HG03045 (cell line): Measurements from ENCODE around the gene POU6F2.
"Not testable (repeated sequence)": the region's sequence is repeated elsewhere in the genome, so short reads cannot be mapped to it uniquely, and the experiment has no call there.

Source experiments
- ATAC-seq: cut with Tn5 transposase; IDR thresholded peaks from one replicate; pipeline ENCODE4 v1.9.1; 2021; ENCODE audit warnings: mild to moderate bottlenecking, moderate library complexity; ENCODE audit not compliant: unreplicated experiment

Gene POU6F2

GRCh38 chr7:38992203-38992602 lies 14.5 kb downstream of the POU6F2 start:
- no peak for ATAC-seq

- no peak for ATAC-seq
Measured at GRCh38 chr7:39001595-39001994, 23.9 kb downstream of the POU6F2 start.

- no peak for ATAC-seq
Measured at GRCh38 chr7:39002755-39003154, 25.0 kb downstream of the POU6F2 start.

- ATAC-seq = no peak
Measured at GRCh38 chr7:39005036-39005435, 27.3 kb downstream of the POU6F2 start.

GRCh38 chr7:39005461-39005860 lies 27.8 kb downstream of the POU6F2 start:
- no peak for ATAC-seq

GRCh38 chr7:39013049-39013939 lies 35.6 kb downstream of the POU6F2 start:
- ATAC-seq = not testable (repeated sequence)

- no peak for ATAC-seq
Measured at GRCh38 chr7:39016609-39017008, 38.9 kb downstream of the POU6F2 start.

- ATAC-seq = no peak
Measured at GRCh38 chr7:39017369-39017915, 39.7 kb downstream of the POU6F2 start.

- no peak for ATAC-seq
Measured at GRCh38 chr7:39022796-39023195, 45.1 kb downstream of the POU6F2 start.

GRCh38 chr7:39027491-39027890 lies 49.8 kb downstream of the POU6F2 start:
- no peak for ATAC-seq

GRCh38 chr7:39033885-39034624 lies 56.3 kb downstream of the POU6F2 start:
- ATAC-seq = no peak

- no peak for ATAC-seq
Measured at GRCh38 chr7:39035156-39035555, 57.4 kb downstream of the POU6F2 start.

- ATAC-seq = no peak
Measured at GRCh38 chr7:39035903-39036302, 58.2 kb downstream of the POU6F2 start.

GRCh38 chr7:39042670-39043069 lies 65.0 kb downstream of the POU6F2 start:
- no peak for ATAC-seq

- no peak for ATAC-seq
Measured at GRCh38 chr7:39043531-39043930, 65.8 kb downstream of the POU6F2 start.

GRCh38 chr7:39044489-39044888 lies 66.8 kb downstream of the POU6F2 start:
- ATAC-seq = no peak

- ATAC-seq = no peak
Measured at GRCh38 chr7:39045231-39045630, 67.5 kb downstream of the POU6F2 start.

- ATAC-seq = no peak
Measured at GRCh38 chr7:39051279-39051678, 73.6 kb downstream of the POU6F2 start.

- no peak for ATAC-seq
Measured at GRCh38 chr7:39051707-39052106, 74.0 kb downstream of the POU6F2 start.

GRCh38 chr7:39054731-39055130 lies 77.0 kb downstream of the POU6F2 start:
- no peak for ATAC-seq

- no peak for ATAC-seq
Measured at GRCh38 chr7:39056153-39056552, 78.4 kb downstream of the POU6F2 start.

- ATAC-seq = no peak
Measured at GRCh38 chr7:39062811-39063210, 85.1 kb downstream of the POU6F2 start.
